A673 (cell line): ENCODE results near the gene RGR.

Source experiments
- EZH2 ChIP-seq: fragments of 200-600 bp; sonication (generic); IDR thresholded peaks from 2 replicates; pipeline ENCODE4 v1.6.1; 2017; ENCODE audit warnings: borderline replicate concordance, low read depth, mild to moderate bottlenecking, mixed read lengths, antibody characterized with exemption, low read length; ENCODE audit not compliant: poor library complexity, severe bottlenecking
- TF ChIP-seq, protein P1 (sequence below): fragments of 300-800, 200-600 bp; sonication (generic); conservative IDR thresholded peaks from 2 replicates; pipeline ENCODE4 v1.5.1; 2017; ENCODE audit warnings: low read depth, mild to moderate bottlenecking, antibody characterized with exemption, low read length, moderate library complexity, mixed read lengths

GRCh38 chr10:84241185-84241790, 3.6 kb upstream of the RGR start, which contains the start of gene LRIT1:
- TF ChIP-seq, protein P1, sequence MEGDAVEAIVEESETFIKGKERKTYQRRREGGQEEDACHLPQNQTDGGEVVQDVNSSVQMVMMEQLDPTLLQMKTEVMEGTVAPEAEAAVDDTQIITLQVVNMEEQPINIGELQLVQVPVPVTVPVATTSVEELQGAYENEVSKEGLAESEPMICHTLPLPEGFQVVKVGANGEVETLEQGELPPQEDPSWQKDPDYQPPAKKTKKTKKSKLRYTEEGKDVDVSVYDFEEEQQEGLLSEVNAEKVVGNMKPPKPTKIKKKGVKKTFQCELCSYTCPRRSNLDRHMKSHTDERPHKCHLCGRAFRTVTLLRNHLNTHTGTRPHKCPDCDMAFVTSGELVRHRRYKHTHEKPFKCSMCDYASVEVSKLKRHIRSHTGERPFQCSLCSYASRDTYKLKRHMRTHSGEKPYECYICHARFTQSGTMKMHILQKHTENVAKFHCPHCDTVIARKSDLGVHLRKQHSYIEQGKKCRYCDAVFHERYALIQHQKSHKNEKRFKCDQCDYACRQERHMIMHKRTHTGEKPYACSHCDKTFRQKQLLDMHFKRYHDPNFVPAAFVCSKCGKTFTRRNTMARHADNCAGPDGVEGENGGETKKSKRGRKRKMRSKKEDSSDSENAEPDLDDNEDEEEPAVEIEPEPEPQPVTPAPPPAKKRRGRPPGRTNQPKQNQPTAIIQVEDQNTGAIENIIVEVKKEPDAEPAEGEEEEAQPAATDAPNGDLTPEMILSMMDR = no peak
- no peak for TF ChIP-seq EZH2
